NCI-H1092 treated with DMSO at 0.1 percent for 48 hours (cell line): ENCODE measurements around the gene MIEN1.
"Not testable (repeated sequence)": the region's sequence is repeated elsewhere in the genome, so short reads cannot be mapped to it uniquely, and the experiment has no call there.

Experiments
- DNase-seq: peaks from one replicate; lab custom pipeline; 2025; lab: John Stamatoyannopoulos, UW

The MIEN1 gene, protein sequence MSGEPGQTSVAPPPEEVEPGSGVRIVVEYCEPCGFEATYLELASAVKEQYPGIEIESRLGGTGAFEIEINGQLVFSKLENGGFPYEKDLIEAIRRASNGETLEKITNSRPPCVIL

GRCh38 chr17:39730095-39730921 is at the start of gene MIEN1:
Gene MIEN1 (minus strand): TSS chr17:39730532. CDS start chr17:39730495, 37 bp downstream.
- peak; percentile 81 for DNase-seq

GRCh38 chr17:39777534-39778365 is 47.4 kb upstream of the MIEN1 start:
- no peak for DNase-seq

DNA sequence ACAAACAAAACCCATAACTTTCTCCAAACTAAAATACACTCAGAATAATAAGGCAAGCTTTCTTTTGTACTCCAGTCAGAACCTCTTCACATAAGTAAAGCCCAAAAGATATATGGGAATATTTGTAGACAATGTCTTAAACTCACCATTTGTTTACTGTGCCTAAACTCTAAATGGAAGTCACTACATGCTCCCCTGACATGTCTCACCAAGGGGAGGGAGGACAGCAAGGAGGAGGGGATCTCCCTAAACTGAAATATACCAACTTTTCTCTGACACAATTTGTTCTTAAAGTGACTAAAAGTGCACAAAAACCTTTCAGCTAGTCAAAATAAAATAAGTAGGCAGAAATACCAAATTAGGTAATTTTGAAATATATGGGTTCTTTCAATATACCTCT is 45.9 kb upstream of the MIEN1 start:
- no peak for DNase-seq

- DNase-seq = no peak
These were observed 44.7 kb upstream of the MIEN1 start for GRCh38 chr17:39775031-39775430.

GRCh38 chr17:39774047-39774446 is 43.7 kb upstream of the MIEN1 start:
- no peak for DNase-seq

DNA sequence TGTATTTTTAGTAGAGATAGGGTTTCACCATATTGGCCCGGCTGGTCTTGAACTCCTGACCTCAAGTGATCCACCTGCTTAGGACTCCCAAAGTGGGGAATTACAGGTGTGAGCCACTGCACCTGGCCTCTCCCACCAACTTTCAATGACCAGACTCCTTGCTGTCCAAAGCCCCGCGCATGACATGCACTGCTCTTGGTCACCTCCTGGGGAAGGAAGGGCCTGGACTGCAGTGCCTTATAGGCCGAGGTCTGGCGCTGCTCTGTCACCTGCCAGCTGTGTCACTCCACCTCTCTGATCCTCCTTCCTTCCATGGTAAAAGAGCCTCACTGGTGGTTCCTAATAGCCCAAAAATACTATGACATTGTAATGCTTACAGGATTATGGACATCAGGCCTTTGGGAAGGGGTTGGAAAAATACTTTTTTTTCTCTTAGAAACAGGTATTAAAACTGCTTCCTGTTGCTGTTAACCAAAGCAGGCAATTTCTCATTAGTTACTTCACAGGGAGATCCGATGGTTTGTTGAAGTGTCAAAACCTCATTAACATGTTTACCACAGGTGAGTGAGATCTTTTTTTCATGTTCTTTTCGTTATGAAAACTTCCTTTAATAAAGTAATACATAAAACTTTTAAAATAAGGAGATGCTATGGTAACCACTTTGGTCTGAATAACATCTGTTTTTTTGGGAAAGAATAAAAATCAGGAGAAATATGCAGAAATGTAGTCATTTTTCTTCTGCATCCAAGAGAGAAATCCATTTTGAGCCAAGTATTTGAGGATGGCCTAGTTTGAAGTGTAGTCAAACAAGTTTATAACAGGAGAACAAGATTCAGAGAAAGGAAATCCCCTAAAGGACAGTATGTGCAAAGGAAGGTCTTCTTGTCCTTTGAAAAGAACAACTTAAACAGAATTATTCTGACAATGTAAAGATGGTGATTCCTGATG is 42.9 kb upstream of the MIEN1 start:
- no peak for DNase-seq

DNA sequence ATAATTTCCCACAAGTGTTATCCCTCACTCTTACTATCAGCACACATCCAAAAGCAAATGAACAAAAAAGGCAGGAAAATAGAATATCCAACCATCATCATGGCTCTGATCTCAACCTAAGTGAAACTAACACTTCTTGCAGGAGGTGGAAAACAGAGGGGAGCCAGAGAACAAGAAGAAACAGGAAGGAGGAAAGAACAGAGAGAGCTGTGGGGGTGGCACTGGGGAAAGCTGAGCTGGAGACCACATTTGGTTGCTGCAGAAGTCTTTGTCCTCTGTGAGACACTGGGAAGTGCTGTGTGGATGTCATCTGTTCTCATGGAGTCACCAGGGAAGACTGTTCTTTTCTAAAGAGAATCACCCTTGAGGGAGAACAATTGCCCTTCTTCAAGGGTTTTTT is 42.1 kb upstream of the MIEN1 start:
- DNase-seq = no peak

DNA sequence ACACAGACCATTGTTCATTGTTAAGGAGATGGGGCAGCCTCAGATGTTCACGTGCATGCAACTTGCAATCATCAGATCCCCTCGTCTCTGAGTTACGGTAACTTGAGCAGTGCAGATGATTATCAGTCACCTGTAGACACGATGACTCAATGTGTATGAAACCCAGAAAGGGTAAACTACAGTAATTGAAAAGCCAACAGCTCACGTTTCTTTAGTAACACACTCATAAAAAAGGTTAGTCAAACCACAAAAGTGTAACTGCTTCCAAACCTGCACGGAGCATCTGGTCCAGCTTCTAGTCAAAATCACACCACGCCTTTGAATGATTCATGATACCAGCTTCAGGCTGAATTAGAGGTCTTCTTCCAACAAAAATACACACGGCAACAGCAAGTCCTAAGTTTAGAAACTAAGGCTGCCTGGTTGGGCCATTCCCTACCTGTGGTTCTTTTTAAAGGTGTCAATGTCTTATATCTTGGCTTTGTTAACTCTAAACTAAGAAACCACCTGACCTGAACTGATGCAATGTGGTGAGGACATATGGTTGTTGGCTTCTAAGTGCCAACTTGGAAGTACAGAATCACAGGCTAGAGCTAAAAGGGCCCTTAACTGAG is 39.7 kb upstream of the MIEN1 start:
- no peak for DNase-seq

- no peak for DNase-seq
These were observed 36.8 kb upstream of the MIEN1 start for GRCh38 chr17:39767147-39767546.

- no peak for DNase-seq
These were observed 35.4 kb upstream of the MIEN1 start for GRCh38 chr17:39765766-39766165.

- no peak for DNase-seq
These were observed 34.8 kb upstream of the MIEN1 start for GRCh38 chr17:39765175-39765574.

- not testable (repeated sequence) for DNase-seq
These were observed 33.8 kb upstream of the MIEN1 start for GRCh38 chr17:39764171-39764570.

- no peak for DNase-seq
These were observed 32.9 kb upstream of the MIEN1 start for GRCh38 chr17:39763051-39763820.

DNA sequence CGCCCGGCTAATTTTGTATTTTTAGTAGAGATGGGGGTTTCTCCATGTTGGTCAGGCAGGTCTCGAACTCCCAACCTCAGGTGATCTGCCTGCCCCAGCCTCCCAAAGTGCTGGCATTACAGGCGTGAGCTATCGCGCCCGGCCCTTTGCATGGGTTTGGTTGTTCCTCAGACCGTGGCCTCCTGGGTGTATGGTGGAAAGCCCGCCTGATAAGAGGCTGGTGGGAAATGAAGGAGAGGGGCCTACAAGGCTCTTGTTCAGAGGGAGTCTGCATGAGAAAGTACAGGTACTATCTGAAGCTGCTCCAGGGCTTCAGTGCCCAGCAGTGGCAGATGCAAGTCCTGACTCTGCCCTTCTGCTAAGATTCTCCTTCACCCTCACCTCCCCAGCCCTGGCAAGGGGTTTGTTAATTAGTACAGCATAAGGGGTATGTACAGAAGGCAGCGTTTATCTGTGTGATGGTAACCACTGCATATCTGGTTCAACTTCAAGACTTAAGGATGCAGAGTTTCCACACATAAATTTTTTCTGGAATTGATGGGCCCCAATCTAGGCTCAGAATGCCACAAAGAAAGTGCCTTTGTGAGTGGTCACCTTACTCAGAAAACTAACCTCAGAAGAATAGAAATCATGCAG is 31.6 kb upstream of the MIEN1 start:
- DNase-seq = no peak

GRCh38 chr17:39759204-39759603 is 28.9 kb upstream of the MIEN1 start:
- no peak for DNase-seq

DNA sequence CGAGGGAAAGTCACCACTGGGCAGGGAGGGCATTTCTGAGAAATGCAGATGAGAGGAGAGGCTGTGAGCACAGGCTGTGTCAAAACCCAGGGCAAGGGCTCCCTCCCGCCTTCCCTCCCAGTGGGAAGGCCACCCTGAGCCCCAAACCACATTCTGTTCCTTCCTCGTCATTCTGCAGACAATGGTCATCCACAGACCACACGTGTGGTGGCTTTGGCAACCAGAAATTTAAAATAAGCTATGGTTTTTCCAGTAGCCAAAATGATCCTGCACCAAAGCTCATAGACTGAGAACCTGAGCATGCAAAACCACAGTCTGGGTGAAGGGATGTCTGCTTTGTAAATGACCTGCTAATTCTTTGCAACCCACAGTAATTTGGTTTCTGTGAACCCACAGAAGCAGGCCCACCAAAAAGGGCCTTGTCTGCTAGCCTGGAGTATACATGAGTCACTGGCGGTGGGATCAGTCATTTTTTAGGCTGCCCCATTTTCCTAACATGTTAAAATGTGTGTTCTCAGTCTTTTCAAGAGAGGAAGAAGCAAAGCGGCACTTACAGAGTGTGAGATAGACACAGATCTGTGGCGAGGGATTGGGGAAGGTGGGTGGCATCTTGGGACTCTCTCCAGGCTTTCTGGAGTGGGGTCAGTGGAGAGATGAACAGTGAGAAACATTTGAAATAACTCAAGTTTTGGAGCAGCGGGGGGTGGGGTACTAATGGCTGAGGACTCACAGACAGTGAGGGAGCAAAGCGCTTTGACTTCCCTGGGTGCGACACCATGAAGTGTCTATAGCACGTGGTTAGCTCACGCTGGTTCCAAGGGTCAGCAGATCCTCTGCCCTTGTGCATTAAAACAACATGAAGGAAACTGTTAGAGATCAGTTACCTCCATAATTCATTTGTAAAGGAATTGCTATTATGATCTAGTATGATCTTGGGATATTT is 27.9 kb upstream of the MIEN1 start:
- no peak for DNase-seq

GRCh38 chr17:39757176-39757662 is 26.9 kb upstream of the MIEN1 start:
- no peak for DNase-seq

GRCh38 chr17:39756380-39757079 is 26.2 kb upstream of the MIEN1 start:
- DNase-seq = no peak
